HEK293 (cell line): ENCODE results near the gene AP2A1.

ENCODE experiments used
- GFI1B ChIP-seq: fragments of 450-650 bp; formaldehyde crosslinking; IDR thresholded peaks from 2 replicates; pipeline ENCODE4 v1.5.1; 2016; ENCODE audit warnings: missing biosample characterization, missing genetic modification characterization
- GLIS2 ChIP-seq: fragments of 450-650 bp; formaldehyde crosslinking; IDR thresholded peaks from 2 replicates; pipeline ENCODE4 v1.5.1; 2016; ENCODE audit warnings: missing biosample characterization, missing genetic modification characterization
- HOXD13 ChIP-seq: sonication (generic); formaldehyde crosslinking; IDR thresholded peaks from 2 replicates; pipeline ENCODE4 v1.8.0; 2022; ENCODE audit warnings: missing genetic modification reagents, borderline replicate concordance
- KLF7 ChIP-seq: fragments of 450-650 bp; formaldehyde crosslinking; IDR thresholded peaks from 2 replicates; pipeline ENCODE4 v1.5.1; 2016; ENCODE audit warnings: missing biosample characterization, missing genetic modification characterization, borderline replicate concordance
- PRDM1 ChIP-seq: fragments of 450-650 bp; formaldehyde crosslinking; IDR thresholded peaks from 2 replicates; pipeline ENCODE4; 2016; ENCODE audit warnings: missing biosample characterization, missing genetic modification characterization
- RBAK ChIP-seq: fragments of 450-650 bp; formaldehyde crosslinking; IDR thresholded peaks from 2 replicates; pipeline ENCODE4 v1.5.1; 2016; ENCODE audit warnings: missing biosample characterization, missing genetic modification characterization
- SCRT2 ChIP-seq: fragments of 450-650 bp; formaldehyde crosslinking; IDR thresholded peaks from 2 replicates; pipeline ENCODE4 v1.5.1; 2016; ENCODE audit warnings: missing biosample characterization, missing genetic modification characterization
- ZBTB17 ChIP-seq: fragments of 450-650 bp; formaldehyde crosslinking; IDR thresholded peaks from 2 replicates; pipeline ENCODE4 v1.5.1; 2016; ENCODE audit warnings: missing biosample characterization, missing genetic modification characterization
- ZBTB21 ChIP-seq: fragments of 450-650 bp; formaldehyde crosslinking; IDR thresholded peaks from 2 replicates; pipeline ENCODE4 v1.5.1; 2017; ENCODE audit warnings: missing biosample characterization, missing genetic modification characterization
- ZFP69B ChIP-seq: fragments of 450-650 bp; formaldehyde crosslinking; IDR thresholded peaks from 2 replicates; pipeline ENCODE4 v1.5.1; 2016; ENCODE audit warnings: missing biosample characterization, missing genetic modification characterization
- ZIC2 ChIP-seq: fragments of 450-650 bp; formaldehyde crosslinking; IDR thresholded peaks from 2 replicates; pipeline ENCODE4 v1.5.1; 2016; ENCODE audit warnings: missing biosample characterization, missing genetic modification characterization
- ZNF114 ChIP-seq: fragments of 450-650 bp; formaldehyde crosslinking; IDR thresholded peaks from 2 replicates; pipeline ENCODE4 v1.5.0; 2017; ENCODE audit warnings: missing biosample characterization, missing genetic modification characterization
- ZNF138 ChIP-seq: fragments of 450-650 bp; formaldehyde crosslinking; IDR thresholded peaks from 2 replicates; pipeline ENCODE4 v1.5.1; 2016; ENCODE audit warnings: missing biosample characterization, missing genetic modification characterization, borderline replicate concordance
- ZNF140 ChIP-seq: fragments of 450-650 bp; formaldehyde crosslinking; IDR thresholded peaks from 2 replicates; pipeline ENCODE4 v1.5.1; 2016; ENCODE audit warnings: missing biosample characterization, missing genetic modification characterization
- ZNF214 ChIP-seq: fragments of 450-650 bp; formaldehyde crosslinking; IDR thresholded peaks from 2 replicates; pipeline ENCODE4 v1.5.1; 2017; ENCODE audit warnings: missing biosample characterization, mild to moderate bottlenecking, missing genetic modification characterization, borderline replicate concordance
- ZNF221 ChIP-seq: fragments of 450-650 bp; formaldehyde crosslinking; IDR thresholded peaks from 2 replicates; pipeline ENCODE4 v1.5.1; 2017; ENCODE audit warnings: missing biosample characterization, missing genetic modification characterization, borderline replicate concordance
- ZNF248 ChIP-seq: fragments of 450-650 bp; formaldehyde crosslinking; IDR thresholded peaks from 2 replicates; pipeline ENCODE4 v1.5.1; 2017; ENCODE audit warnings: missing biosample characterization, missing genetic modification characterization
- ZNF266 ChIP-seq: fragments of 450-650 bp; formaldehyde crosslinking; IDR thresholded peaks from 2 replicates; pipeline ENCODE4 v1.5.1; 2016; ENCODE audit warnings: missing biosample characterization, missing genetic modification characterization, low read depth
- ZNF302 ChIP-seq: fragments of 450-650 bp; formaldehyde crosslinking; IDR thresholded peaks from 2 replicates; pipeline ENCODE4 v1.5.1; 2016; ENCODE audit warnings: missing biosample characterization, missing genetic modification characterization, low read depth
- ZNF324 ChIP-seq: fragments of 450-650 bp; formaldehyde crosslinking; IDR thresholded peaks from 2 replicates; pipeline ENCODE4 v1.5.1; 2016; ENCODE audit warnings: missing biosample characterization, missing genetic modification characterization
- ZNF335 ChIP-seq: fragments of 450-650 bp; formaldehyde crosslinking; conservative IDR thresholded peaks from 2 replicates; pipeline ENCODE4 v1.5.1; 2016; ENCODE audit warnings: missing biosample characterization, missing genetic modification characterization
- ZNF354C ChIP-seq: fragments of 450-650 bp; formaldehyde crosslinking; IDR thresholded peaks from 2 replicates; pipeline ENCODE4 v1.5.1; 2016; ENCODE audit warnings: missing biosample characterization, missing genetic modification characterization, low read depth, borderline replicate concordance
- ZNF366 ChIP-seq: fragments of 450-650 bp; formaldehyde crosslinking; conservative IDR thresholded peaks from 2 replicates; pipeline ENCODE4 v1.5.1; 2016; ENCODE audit warnings: missing biosample characterization, missing genetic modification characterization
- ZNF416 ChIP-seq: fragments of 450-650 bp; formaldehyde crosslinking; IDR thresholded peaks from 2 replicates; pipeline ENCODE4 v1.5.1; 2016; ENCODE audit warnings: missing biosample characterization, missing genetic modification characterization
- ZNF423 ChIP-seq: fragments of 450-650 bp; formaldehyde crosslinking; IDR thresholded peaks from 2 replicates; pipeline ENCODE4 v1.5.1; 2016; ENCODE audit warnings: missing biosample characterization, missing genetic modification characterization
- ZNF426 ChIP-seq: fragments of 450-650 bp; formaldehyde crosslinking; IDR thresholded peaks from 2 replicates; pipeline ENCODE4 v1.5.1; 2017; ENCODE audit warnings: missing biosample characterization, missing genetic modification characterization, mild to moderate bottlenecking, inconsistent platforms, moderate library complexity
- ZNF530 ChIP-seq: fragments of 450-650 bp; formaldehyde crosslinking; IDR thresholded peaks from 2 replicates; pipeline ENCODE4 v1.5.1; 2016; ENCODE audit warnings: low read depth, missing biosample characterization, missing genetic modification characterization
- ZNF548 ChIP-seq: fragments of 450-650 bp; formaldehyde crosslinking; IDR thresholded peaks from 2 replicates; pipeline ENCODE4 v1.5.1; 2016; ENCODE audit warnings: missing biosample characterization, missing genetic modification characterization
- ZNF558 ChIP-seq: fragments of 450-650 bp; formaldehyde crosslinking; IDR thresholded peaks from 2 replicates; pipeline ENCODE4 v1.5.1; 2016; ENCODE audit warnings: missing biosample characterization, missing genetic modification characterization
- ZNF629 ChIP-seq: fragments of 450-650 bp; formaldehyde crosslinking; IDR thresholded peaks from 2 replicates; pipeline ENCODE4 v1.5.1; 2017; ENCODE audit warnings: missing biosample characterization, missing genetic modification characterization
- ZNF660 ChIP-seq: fragments of 450-650 bp; IDR thresholded peaks from 2 replicates; pipeline ENCODE4 v1.5.1; 2018; ENCODE audit warnings: missing biosample characterization, mild to moderate bottlenecking, missing genetic modification characterization
- ZNF76 ChIP-seq: fragments of 450-650 bp; formaldehyde crosslinking; IDR thresholded peaks from 2 replicates; pipeline ENCODE4; 2016; ENCODE audit warnings: low read depth, missing biosample characterization, missing genetic modification characterization, borderline replicate concordance
- TF ChIP-seq, protein P1 (sequence below): fragments of 450-650 bp; formaldehyde crosslinking; IDR thresholded peaks from 2 replicates; pipeline ENCODE4 v1.5.1; 2017; ENCODE audit warnings: missing biosample characterization, missing genetic modification characterization
- TF ChIP-seq, protein P2 (sequence below): fragments of 450-650 bp; formaldehyde crosslinking; IDR thresholded peaks from 2 replicates; pipeline ENCODE4 v1.5.1; 2016; ENCODE audit warnings: missing biosample characterization, missing genetic modification characterization
- TF ChIP-seq, protein P3 (sequence below): sonication (generic); formaldehyde crosslinking; IDR thresholded peaks from 2 replicates; pipeline ENCODE4 v1.8.1; 2022; ENCODE audit warnings: mild to moderate bottlenecking, moderate library complexity, missing genetic modification reagents
- TF ChIP-seq, protein P4 (sequence below): fragments of 450-650 bp; formaldehyde crosslinking; IDR thresholded peaks from 2 replicates; pipeline ENCODE4 v1.5.1; 2016; ENCODE audit warnings: missing biosample characterization, missing genetic modification characterization, low read depth
- TF ChIP-seq, protein P5 (sequence below): fragments of 450-650 bp; IDR thresholded peaks from 2 replicates; pipeline ENCODE4 v1.5.1; 2018; ENCODE audit warnings: missing biosample characterization, missing genetic modification characterization

AP2A1 gene

DNA sequence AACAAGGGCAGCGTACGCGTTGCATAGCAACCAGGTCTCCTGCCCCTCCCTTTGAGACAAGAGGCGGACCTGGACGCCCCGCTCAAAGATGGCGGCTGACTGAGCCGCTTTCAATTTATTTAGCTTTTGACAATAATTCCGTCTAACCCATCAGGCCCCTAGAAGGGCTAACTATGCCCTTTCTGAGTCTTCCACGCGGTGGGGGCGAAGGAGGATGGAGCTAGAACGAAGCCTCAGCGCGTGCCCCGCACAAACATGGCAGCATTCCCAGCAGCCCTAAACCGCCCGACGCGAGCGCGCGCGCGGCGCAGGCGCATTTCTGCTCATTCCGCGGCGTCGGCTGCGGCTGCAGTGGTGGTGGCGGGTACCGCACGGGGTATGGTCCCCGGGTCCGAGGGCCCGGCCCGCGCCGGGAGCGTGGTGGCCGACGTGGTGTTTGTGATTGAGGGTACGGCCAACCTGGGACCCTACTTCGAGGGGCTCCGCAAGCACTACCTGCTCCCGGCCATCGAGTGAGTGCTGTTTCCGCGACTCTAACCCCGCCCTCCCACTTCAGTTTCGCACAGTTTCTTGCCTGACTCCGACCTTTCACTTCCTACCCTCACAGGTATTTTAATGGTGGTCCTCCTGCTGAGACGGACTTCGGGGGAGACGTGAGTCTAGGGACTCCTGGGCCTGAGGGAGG lies 51.3 kb downstream of the AP2A1 start, which contains the start of gene MED25 (continued):
- TF ChIP-seq ZNF138 (tag by site-specific recombination) (no peak), ZNF214 (no peak), ZBTB17 (tag by site-specific recombination) (peak; percentile 11; the same call in 1 of the 2 replicates), ZNF221 (tag by site-specific recombination) (no peak), ZNF140 (no peak), ZNF302 (tag by site-specific recombination) (no peak), GLIS2 (tag by site-specific recombination) (0 out of 2 replicates have a peak, but pooled peaks have one; percentile 38), SCRT2 (peak; percentile 6; the same call in 1 of the 2 replicates), KLF7 (tag by site-specific recombination) (no peak), ZNF366 (tag by site-specific recombination) (no peak), ZNF76 (tag by site-specific recombination) (peak; percentile 96), ZNF426 (no peak), ZNF660 (peak; percentile 31), ZNF558 (no peak), ZFP69B (tag by site-specific recombination) (peak; percentile 43; the same call in 1 of the 2 replicates), RBAK (tag by site-specific recombination) (no peak), PRDM1 (tag by site-specific recombination) (peak; percentile 9; the same call in 1 of the 2 replicates), ZNF324 (tag by site-specific recombination) (no peak), ZIC2 (tag by site-specific recombination) (peak; percentile 38; the same call in 1 of the 2 replicates), ZNF629 (tag by site-specific recombination) (no peak; the same call in 1 of the 2 replicates), ZNF335 (tag by site-specific recombination) (peak; percentile 94), ZNF354C (no peak), GFI1B (no peak), HOXD13 (CRISPR knock-in tag) (no peak), ZBTB21 (no peak), ZNF423 (tag by site-specific recombination) (no peak), ZNF266 (tag by site-specific recombination) (no peak), ZNF530 (tag by site-specific recombination) (no peak), ZNF416 (no peak), ZNF114 (tag by site-specific recombination) (no peak), ZNF548 (no peak), ZNF248 (no peak)
- TF ChIP-seq, protein P1, sequence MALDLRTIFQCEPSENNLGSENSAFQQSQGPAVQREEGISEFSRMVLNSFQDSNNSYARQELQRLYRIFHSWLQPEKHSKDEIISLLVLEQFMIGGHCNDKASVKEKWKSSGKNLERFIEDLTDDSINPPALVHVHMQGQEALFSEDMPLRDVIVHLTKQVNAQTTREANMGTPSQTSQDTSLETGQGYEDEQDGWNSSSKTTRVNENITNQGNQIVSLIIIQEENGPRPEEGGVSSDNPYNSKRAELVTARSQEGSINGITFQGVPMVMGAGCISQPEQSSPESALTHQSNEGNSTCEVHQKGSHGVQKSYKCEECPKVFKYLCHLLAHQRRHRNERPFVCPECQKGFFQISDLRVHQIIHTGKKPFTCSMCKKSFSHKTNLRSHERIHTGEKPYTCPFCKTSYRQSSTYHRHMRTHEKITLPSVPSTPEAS (tag by site-specific recombination) = no peak
- TF ChIP-seq, protein P2, sequence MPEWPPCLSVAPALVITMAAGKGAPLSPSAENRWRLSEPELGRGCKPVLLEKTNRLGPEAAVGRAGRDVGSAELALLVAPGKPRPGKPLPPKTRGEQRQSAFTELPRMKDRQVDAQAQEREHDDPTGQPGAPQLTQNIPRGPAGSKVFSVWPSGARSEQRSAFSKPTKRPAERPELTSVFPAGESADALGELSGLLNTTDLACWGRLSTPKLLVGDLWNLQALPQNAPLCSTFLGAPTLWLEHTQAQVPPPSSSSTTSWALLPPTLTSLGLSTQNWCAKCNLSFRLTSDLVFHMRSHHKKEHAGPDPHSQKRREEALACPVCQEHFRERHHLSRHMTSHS (tag by site-specific recombination) = no peak
- TF ChIP-seq, protein P3, sequence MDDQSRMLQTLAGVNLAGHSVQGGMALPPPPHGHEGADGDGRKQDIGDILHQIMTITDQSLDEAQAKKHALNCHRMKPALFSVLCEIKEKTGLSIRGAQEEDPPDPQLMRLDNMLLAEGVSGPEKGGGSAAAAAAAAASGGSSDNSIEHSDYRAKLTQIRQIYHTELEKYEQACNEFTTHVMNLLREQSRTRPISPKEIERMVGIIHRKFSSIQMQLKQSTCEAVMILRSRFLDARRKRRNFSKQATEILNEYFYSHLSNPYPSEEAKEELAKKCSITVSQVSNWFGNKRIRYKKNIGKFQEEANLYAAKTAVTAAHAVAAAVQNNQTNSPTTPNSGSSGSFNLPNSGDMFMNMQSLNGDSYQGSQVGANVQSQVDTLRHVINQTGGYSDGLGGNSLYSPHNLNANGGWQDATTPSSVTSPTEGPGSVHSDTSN = no peak
- TF ChIP-seq, protein P4, sequence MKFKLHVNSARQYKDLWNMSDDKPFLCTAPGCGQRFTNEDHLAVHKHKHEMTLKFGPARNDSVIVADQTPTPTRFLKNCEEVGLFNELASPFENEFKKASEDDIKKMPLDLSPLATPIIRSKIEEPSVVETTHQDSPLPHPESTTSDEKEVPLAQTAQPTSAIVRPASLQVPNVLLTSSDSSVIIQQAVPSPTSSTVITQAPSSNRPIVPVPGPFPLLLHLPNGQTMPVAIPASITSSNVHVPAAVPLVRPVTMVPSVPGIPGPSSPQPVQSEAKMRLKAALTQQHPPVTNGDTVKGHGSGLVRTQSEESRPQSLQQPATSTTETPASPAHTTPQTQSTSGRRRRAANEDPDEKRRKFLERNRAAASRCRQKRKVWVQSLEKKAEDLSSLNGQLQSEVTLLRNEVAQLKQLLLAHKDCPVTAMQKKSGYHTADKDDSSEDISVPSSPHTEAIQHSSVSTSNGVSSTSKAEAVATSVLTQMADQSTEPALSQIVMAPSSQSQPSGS (tag by site-specific recombination) = no peak
- TF ChIP-seq, protein P5, sequence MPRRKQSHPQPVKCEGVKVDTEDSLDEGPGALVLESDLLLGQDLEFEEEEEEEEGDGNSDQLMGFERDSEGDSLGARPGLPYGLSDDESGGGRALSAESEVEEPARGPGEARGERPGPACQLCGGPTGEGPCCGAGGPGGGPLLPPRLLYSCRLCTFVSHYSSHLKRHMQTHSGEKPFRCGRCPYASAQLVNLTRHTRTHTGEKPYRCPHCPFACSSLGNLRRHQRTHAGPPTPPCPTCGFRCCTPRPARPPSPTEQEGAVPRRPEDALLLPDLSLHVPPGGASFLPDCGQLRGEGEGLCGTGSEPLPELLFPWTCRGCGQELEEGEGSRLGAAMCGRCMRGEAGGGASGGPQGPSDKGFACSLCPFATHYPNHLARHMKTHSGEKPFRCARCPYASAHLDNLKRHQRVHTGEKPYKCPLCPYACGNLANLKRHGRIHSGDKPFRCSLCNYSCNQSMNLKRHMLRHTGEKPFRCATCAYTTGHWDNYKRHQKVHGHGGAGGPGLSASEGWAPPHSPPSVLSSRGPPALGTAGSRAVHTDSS (tag by site-specific recombination) = no peak
